ENCODE measurements around the gene CPNE4.

DNA sequence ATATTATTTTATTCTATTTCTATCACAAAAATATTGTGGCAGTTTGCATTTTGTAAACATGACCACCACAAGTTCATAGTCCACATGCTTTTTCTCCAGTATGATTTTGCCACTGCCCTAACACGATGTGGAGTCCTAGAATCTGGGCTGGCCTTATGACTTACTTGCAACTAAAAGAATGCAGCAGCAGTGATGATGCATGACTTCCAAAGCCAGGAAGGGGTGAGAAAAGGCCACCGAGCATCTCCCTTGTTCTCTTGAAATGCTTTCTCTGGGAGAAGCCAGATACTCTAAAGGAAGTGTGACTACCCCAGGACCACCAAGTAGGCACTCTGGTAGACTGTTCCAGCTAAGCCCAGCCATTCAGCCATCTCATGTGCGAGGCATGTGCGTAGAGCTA, 340.4 kb downstream of the CPNE4 start:
- no peak for TF ChIP-seq CTCF (IDR thresholded peaks at IDR 0.05)
- no peak for TF ChIP-seq POLR2A (IDR thresholded peaks at IDR 0.05)
- no peak for TF ChIP-seq POLR2AphosphoS5 (IDR thresholded peaks at IDR 0.05; ENCODE audit: insufficient read depth in 1 of 2, low read depth in 1 of 2)

All from vagina (tissue), 2 donors.